ENCODE measurements around the gene CUX1.

The CUX1 gene

GRCh38 chr7:102275123-102275703, 457.8 kb downstream of the CUX1 start:
- peaks cover 39% of the 10 kb centered on the region for H3K4me1 ChIP-seq (ENCODE audit: insufficient read depth, insufficient read length)
- no peak overlapping the region for H3K4me3 ChIP-seq (ENCODE audit: insufficient read length, low read depth)
- H3K36me3 ChIP-seq (ENCODE audit: insufficient read depth, insufficient read length, low read length), result no peaks in the 10 kb centered on the region
- no peaks in the 10 kb centered on the region for H3K9me3 ChIP-seq (ENCODE audit: insufficient read depth, low read length)
- no peak for DNase-seq (ENCODE audit: low read depth, low spot score)
- H3K9ac ChIP-seq (ENCODE audit: insufficient read length, low read depth), result no peak overlapping the region
- TF ChIP-seq YY1 (IDR thresholded peaks at IDR 0.05; ENCODE audit: insufficient read depth, insufficient read length) (no peak), SUZ12 (IDR thresholded peaks at IDR 0.05; ENCODE audit: extremely low read depth, insufficient read depth, insufficient read length) (no peak), ZNF274 (IDR thresholded peaks at IDR 0.05; ENCODE audit: low read depth, low read length) (no peak)
- H3K27me3 ChIP-seq (ENCODE audit: insufficient read depth, insufficient read length), result no peaks in the 10 kb centered on the region

GRCh38 chr7:102277901-102278300, 460.5 kb downstream of the CUX1 start:
- H3K9ac ChIP-seq (ENCODE audit: insufficient read length, low read depth), result no peak overlapping the region
- H3K27me3 ChIP-seq (ENCODE audit: insufficient read depth, insufficient read length), result no peaks in the 10 kb centered on the region
- H3K9me3 ChIP-seq (ENCODE audit: insufficient read depth, low read length), result no peaks in the 10 kb centered on the region
- H3K4me1 ChIP-seq (ENCODE audit: insufficient read depth, insufficient read length), result peaks cover 40% of the 10 kb centered on the region
- no peak overlapping the region for H3K4me3 ChIP-seq (ENCODE audit: insufficient read length, low read depth)
- no peak for DNase-seq (ENCODE audit: low read depth, low spot score)
- TF ChIP-seq ZNF274 (IDR thresholded peaks at IDR 0.05; ENCODE audit: low read depth, low read length) (no peak), YY1 (IDR thresholded peaks at IDR 0.05; ENCODE audit: insufficient read depth, insufficient read length) (no peak), SUZ12 (IDR thresholded peaks at IDR 0.05; ENCODE audit: extremely low read depth, insufficient read depth, insufficient read length) (no peak)
- no peaks in the 10 kb centered on the region for H3K36me3 ChIP-seq (ENCODE audit: insufficient read depth, insufficient read length, low read length)

- peak; percentile 62 for DNase-seq (ENCODE audit: low read depth, low spot score)
- Histone ChIP-seq H3K9ac (ENCODE audit: insufficient read length, low read depth) (peak overlapping the region; percentile 64), H3K36me3 (ENCODE audit: insufficient read depth, insufficient read length, low read length) (no peaks in the 10 kb centered on the region), H3K27me3 (ENCODE audit: insufficient read depth, insufficient read length) (no peaks in the 10 kb centered on the region), H3K9me3 (ENCODE audit: insufficient read depth, low read length) (no peaks in the 10 kb centered on the region), H3K4me1 (ENCODE audit: insufficient read depth, insufficient read length) (peaks cover 30% of the 10 kb centered on the region), H3K4me3 (ENCODE audit: insufficient read length, low read depth) (no peak overlapping the region)
- no peak for TF ChIP-seq YY1 (IDR thresholded peaks at IDR 0.05; ENCODE audit: insufficient read depth, insufficient read length)
- TF ChIP-seq SUZ12 (IDR thresholded peaks at IDR 0.05; ENCODE audit: extremely low read depth, insufficient read depth, insufficient read length), result no peak
- no peak for TF ChIP-seq ZNF274 (IDR thresholded peaks at IDR 0.05; ENCODE audit: low read depth, low read length)
Measured at GRCh38 chr7:102279537-102280400, 462.3 kb downstream of the CUX1 start.

GRCh38 chr7:102280521-102280920, 463.1 kb downstream of the CUX1 start:
- H3K9me3 ChIP-seq (ENCODE audit: insufficient read depth, low read length), result no peaks in the 10 kb centered on the region
- no peaks in the 10 kb centered on the region for H3K36me3 ChIP-seq (ENCODE audit: insufficient read depth, insufficient read length, low read length)
- H3K4me3 ChIP-seq (ENCODE audit: insufficient read length, low read depth), result no peak overlapping the region
- DNase-seq (ENCODE audit: low read depth, low spot score), result no peak
- peak overlapping the region; percentile 32 for H3K9ac ChIP-seq (ENCODE audit: insufficient read length, low read depth)
- H3K27me3 ChIP-seq (ENCODE audit: insufficient read depth, insufficient read length), result no peaks in the 10 kb centered on the region
- H3K4me1 ChIP-seq (ENCODE audit: insufficient read depth, insufficient read length), result peaks cover 31% of the 10 kb centered on the region
- TF ChIP-seq ZNF274 (IDR thresholded peaks at IDR 0.05; ENCODE audit: low read depth, low read length) (no peak), YY1 (IDR thresholded peaks at IDR 0.05; ENCODE audit: insufficient read depth, insufficient read length) (no peak), SUZ12 (IDR thresholded peaks at IDR 0.05; ENCODE audit: extremely low read depth, insufficient read depth, insufficient read length) (no peak)

- DNase-seq (ENCODE audit: low read depth, low spot score), result no peak
- Histone ChIP-seq H3K36me3 (ENCODE audit: insufficient read depth, insufficient read length, low read length) (no peaks in the 10 kb centered on the region), H3K27me3 (ENCODE audit: insufficient read depth, insufficient read length) (no peaks in the 10 kb centered on the region), H3K9ac (ENCODE audit: insufficient read length, low read depth) (no peak overlapping the region), H3K4me1 (ENCODE audit: insufficient read depth, insufficient read length) (peaks cover 36% of the 10 kb centered on the region), H3K4me3 (ENCODE audit: insufficient read length, low read depth) (no peak overlapping the region), H3K9me3 (ENCODE audit: insufficient read depth, low read length) (no peaks in the 10 kb centered on the region)
- no peak for TF ChIP-seq SUZ12 (IDR thresholded peaks at IDR 0.05; ENCODE audit: extremely low read depth, insufficient read depth, insufficient read length)
- no peak for TF ChIP-seq YY1 (IDR thresholded peaks at IDR 0.05; ENCODE audit: insufficient read depth, insufficient read length)
- TF ChIP-seq ZNF274 (IDR thresholded peaks at IDR 0.05; ENCODE audit: low read depth, low read length), result no peak
Measured at GRCh38 chr7:102281785-102282184, 464.4 kb downstream of the CUX1 start.

GRCh38 chr7:102282465-102283362, 465.3 kb downstream of the CUX1 start:
- Histone ChIP-seq H3K9me3 (ENCODE audit: insufficient read depth, low read length) (no peaks in the 10 kb centered on the region), H3K9ac (ENCODE audit: insufficient read length, low read depth) (no peak overlapping the region), H3K27me3 (ENCODE audit: insufficient read depth, insufficient read length) (no peaks in the 10 kb centered on the region), H3K4me1 (ENCODE audit: insufficient read depth, insufficient read length) (peaks cover 33% of the 10 kb centered on the region), H3K36me3 (ENCODE audit: insufficient read depth, insufficient read length, low read length) (no peaks in the 10 kb centered on the region), H3K4me3 (ENCODE audit: insufficient read length, low read depth) (no peak overlapping the region)
- DNase-seq (ENCODE audit: low read depth, low spot score), result no peak
- no peak for TF ChIP-seq YY1 (IDR thresholded peaks at IDR 0.05; ENCODE audit: insufficient read depth, insufficient read length)
- no peak for TF ChIP-seq SUZ12 (IDR thresholded peaks at IDR 0.05; ENCODE audit: extremely low read depth, insufficient read depth, insufficient read length)
- no peak for TF ChIP-seq ZNF274 (IDR thresholded peaks at IDR 0.05; ENCODE audit: low read depth, low read length)

Data from NT2/D1 (cell line).